ENCODE data around the gene STS.

GRCh38 chrX:7147413-7147977, at the start of gene STS:
- TF ChIP-seq CTCF (IDR thresholded peaks at IDR 0.05) (no peak), POLR2A (IDR thresholded peaks at IDR 0.05) (no peak), POLR2AphosphoS5 (IDR thresholded peaks at IDR 0.05) (no peak)
